HEK293 (cell line): ENCODE measurements around the gene ALG1.

Experiments
- ZNF239 ChIP-seq: fragments of 450-650 bp; formaldehyde crosslinking; IDR thresholded peaks from 2 replicates; pipeline ENCODE4 v1.5.1; 2016; ENCODE audit warnings: missing biosample characterization, missing genetic modification characterization
- ZNF549 ChIP-seq: fragments of 450-650 bp; IDR thresholded peaks from 2 replicates; pipeline ENCODE4 v1.5.1; 2018; ENCODE audit warnings: missing biosample characterization, missing genetic modification characterization, mild to moderate bottlenecking, inconsistent platforms, moderate library complexity
- ZNF654 ChIP-seq: fragments of 450-650 bp; formaldehyde crosslinking; IDR thresholded peaks from 2 replicates; pipeline ENCODE4 v1.5.1; 2016; ENCODE audit warnings: low read depth, missing biosample characterization, missing genetic modification characterization
- TF ChIP-seq, protein P1 (sequence below): fragments of 450-650 bp; formaldehyde crosslinking; IDR thresholded peaks from 2 replicates; pipeline ENCODE4 v1.5.1; 2016; ENCODE audit warnings: missing biosample characterization, missing genetic modification characterization
- TF ChIP-seq, protein P2 (sequence below): fragments of 450-650 bp; formaldehyde crosslinking; IDR thresholded peaks from 2 replicates; pipeline ENCODE4 v1.5.1; 2016; ENCODE audit warnings: missing biosample characterization, missing genetic modification characterization

DNA sequence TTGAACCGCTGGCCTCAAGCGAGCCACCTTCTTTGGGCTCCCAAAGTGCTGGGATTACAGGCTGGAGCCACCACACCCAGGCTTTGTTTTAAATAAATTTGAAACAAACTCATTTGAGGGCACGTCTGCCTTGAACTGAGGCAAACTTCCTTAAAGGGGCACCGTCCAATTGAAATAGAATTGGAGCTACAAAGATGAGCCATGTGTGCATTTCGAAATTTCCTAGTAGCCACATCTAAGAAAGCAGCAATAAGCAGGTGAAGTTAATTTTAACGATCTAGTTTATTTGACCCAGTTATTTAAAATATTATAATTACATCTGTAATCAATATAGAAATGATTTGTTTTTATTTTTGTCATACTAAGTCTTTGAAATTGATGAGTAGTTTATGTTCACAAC lies 5.1 kb upstream of the ALG1 start:
- TF ChIP-seq ZNF239 (tag by site-specific recombination) = no peak
- TF ChIP-seq, protein P1, sequence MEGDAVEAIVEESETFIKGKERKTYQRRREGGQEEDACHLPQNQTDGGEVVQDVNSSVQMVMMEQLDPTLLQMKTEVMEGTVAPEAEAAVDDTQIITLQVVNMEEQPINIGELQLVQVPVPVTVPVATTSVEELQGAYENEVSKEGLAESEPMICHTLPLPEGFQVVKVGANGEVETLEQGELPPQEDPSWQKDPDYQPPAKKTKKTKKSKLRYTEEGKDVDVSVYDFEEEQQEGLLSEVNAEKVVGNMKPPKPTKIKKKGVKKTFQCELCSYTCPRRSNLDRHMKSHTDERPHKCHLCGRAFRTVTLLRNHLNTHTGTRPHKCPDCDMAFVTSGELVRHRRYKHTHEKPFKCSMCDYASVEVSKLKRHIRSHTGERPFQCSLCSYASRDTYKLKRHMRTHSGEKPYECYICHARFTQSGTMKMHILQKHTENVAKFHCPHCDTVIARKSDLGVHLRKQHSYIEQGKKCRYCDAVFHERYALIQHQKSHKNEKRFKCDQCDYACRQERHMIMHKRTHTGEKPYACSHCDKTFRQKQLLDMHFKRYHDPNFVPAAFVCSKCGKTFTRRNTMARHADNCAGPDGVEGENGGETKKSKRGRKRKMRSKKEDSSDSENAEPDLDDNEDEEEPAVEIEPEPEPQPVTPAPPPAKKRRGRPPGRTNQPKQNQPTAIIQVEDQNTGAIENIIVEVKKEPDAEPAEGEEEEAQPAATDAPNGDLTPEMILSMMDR (tag by site-specific recombination) = no peak
- TF ChIP-seq ZNF654 (tag by site-specific recombination) = no peak
- TF ChIP-seq ZNF549 (tag by site-specific recombination) = no peak
- TF ChIP-seq, protein P2, sequence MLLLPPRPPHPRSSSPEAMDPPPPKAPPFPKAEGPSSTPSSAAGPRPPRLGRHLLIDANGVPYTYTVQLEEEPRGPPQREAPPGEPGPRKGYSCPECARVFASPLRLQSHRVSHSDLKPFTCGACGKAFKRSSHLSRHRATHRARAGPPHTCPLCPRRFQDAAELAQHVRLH (tag by site-specific recombination) = no peak
